T-helper 1 cell treated with Interleukin-12 subunit alpha and Interleukin-12 subunit beta and Interleukin-4 antibody, amounts not matched to agents 30 μg/mL and 1 μg/mL, for 36 hours (primary cell): ENCODE data around the gene NEDD9.

Experiments
- H3K27ac Mint-ChIP-seq: one replicate; pipeline ENCODE4 v1.8.0; 2021; ENCODE audit warnings: mild to moderate bottlenecking, mixed read lengths
- H3K27me3 Mint-ChIP-seq: one replicate; pipeline ENCODE4 v1.8.0; 2021; ENCODE audit warnings: low read depth, mixed read lengths
- H3K36me3 Mint-ChIP-seq: one replicate; pipeline ENCODE4 v1.8.0; 2021; ENCODE audit warnings: low read depth, mixed read lengths
- H3K4me1 Mint-ChIP-seq: one replicate; pipeline ENCODE4 v1.8.0; 2021; ENCODE audit warnings: low read depth, mixed read lengths
- H3K4me3 Mint-ChIP-seq: one replicate; pipeline ENCODE4 v1.8.0; 2021; ENCODE audit warnings: mild to moderate bottlenecking, moderate library complexity, mixed read lengths
- H3K9me3 Mint-ChIP-seq: one replicate; pipeline ENCODE4 v1.8.0; 2021; ENCODE audit warnings: mixed read lengths

NEDD9 gene

DNA sequence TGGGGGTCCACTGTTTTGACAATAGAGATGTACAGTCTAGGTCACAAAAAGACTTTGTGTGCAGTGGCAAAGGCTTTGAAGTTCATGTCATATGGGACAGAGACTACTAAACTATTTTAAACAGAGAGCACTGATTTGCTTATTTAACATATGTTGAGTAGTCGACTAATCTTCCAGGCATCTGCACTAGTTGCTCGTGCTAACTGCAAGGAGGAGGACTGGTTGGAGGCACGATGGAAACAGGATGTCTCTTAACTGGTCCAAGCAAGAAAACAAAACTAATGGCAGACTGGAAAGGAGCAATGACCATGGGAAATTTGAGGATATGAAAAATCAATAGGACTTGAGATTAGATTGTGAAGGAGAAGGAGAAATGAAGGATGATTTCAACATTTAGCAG, 92.4 kb downstream of the NEDD9 start:
- Mint-ChIP-seq H3K4me3 (no peak overlapping the region), H3K36me3 (no peaks in the 10 kb centered on the region), H3K27ac (no peak overlapping the region), H3K4me1 (peaks cover 5% of the 10 kb centered on the region), H3K27me3 (no peaks in the 10 kb centered on the region), H3K9me3 (no peaks in the 10 kb centered on the region)

DNA sequence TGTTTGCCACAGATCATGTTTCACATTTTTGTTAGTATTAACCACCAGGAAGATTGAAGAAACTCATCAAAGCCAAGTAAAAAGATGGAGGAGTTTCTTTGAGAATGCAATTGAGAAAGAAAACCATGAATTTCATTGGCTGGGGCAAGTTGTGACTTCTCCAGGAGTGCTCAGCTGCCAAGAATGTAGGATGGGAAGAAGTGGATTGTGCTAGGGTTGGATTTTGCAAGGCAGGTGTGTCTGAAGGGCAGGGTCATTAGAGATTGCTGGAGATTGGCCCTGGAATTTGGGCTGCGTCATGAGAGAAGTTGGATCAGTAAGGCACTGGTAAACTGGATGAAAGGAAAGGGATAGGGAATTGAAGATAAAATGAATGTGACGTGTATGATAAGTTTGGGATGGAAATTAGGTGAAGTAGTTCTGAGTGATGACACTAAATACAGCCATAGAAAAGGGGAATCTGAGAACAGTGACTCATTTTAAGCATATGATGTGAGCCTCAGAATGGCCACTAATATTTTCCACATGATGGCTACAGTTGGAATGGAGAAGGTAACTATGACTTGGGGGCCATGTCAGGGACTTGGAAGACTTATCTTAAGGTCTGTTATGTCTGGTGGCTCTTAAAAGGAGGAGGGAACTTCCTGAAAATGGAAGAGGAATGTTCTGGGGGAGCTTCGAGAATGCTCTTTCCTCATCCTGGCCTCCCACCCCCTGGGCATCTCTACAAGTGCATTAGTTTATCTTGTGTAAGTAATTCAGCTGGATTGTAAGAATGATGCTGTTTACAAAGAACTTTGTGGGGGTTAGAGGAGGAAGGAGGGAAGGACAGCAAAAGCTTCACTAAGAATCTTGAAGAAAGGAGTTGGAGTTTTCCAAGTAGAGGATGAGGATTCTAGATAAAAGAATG, 93.2 kb downstream of the NEDD9 start:
- Mint-ChIP-seq H3K36me3 (peaks cover 4% of the 10 kb centered on the region), H3K27me3 (no peaks in the 10 kb centered on the region), H3K9me3 (no peaks in the 10 kb centered on the region), H3K4me3 (no peak overlapping the region), H3K4me1 (peaks cover 3% of the 10 kb centered on the region), H3K27ac (no peak overlapping the region)

DNA sequence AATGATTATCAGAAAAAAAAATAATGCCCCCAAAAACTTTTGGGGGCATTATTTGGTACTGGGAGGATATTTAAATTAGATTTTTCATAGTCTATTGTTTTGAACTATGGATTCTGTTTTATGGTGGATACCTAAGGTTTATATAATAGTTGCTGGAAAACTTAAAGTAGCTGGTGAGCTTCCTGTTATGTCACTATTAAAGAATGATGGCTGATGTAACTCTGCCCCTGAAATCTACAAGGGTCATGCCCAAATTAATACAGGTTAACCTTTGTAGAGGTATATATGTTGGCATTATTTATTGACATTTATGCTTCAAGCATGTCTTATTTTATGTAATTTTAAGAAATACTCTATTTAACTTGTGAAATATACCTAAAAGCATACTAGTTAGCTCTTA, 95.7 kb downstream of the NEDD9 start:
- no peak overlapping the region for H3K4me3 Mint-ChIP-seq
- H3K9me3 Mint-ChIP-seq, result no peaks in the 10 kb centered on the region
- H3K4me1 Mint-ChIP-seq, result peaks cover 2% of the 10 kb centered on the region
- H3K27me3 Mint-ChIP-seq, result no peaks in the 10 kb centered on the region
- H3K36me3 Mint-ChIP-seq, result peaks cover 4% of the 10 kb centered on the region
- no peak overlapping the region for H3K27ac Mint-ChIP-seq
